GM18867 (cell line): Measurements from ENCODE around the gene MTCH2.

Experiments
- ATAC-seq: cut with Tn5 transposase; IDR thresholded peaks from one replicate; pipeline ENCODE4 v1.9.1; 2021; ENCODE audit warnings: mild to moderate bottlenecking, moderate library complexity; ENCODE audit not compliant: unreplicated experiment

Gene MTCH2

DNA sequence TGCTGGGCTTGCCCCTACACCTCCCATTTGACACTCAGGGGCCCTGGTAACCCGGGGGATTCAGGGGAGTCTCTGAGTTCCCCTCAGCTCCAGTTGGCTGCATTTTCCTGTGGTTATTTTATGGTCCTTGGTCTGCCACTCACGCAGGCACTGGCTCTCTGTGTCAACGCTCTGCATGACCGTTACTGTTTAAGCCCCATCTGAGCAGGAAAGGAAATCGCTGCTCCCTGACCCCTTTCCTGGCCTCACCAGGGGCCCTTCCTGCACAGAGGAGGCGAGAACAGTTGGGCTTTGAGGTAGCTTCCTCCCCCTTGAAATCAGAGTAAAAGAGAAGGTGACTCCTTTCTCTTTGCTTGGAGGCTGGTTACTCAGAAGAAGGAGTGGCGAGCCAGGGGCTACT is 50.6 kb downstream of the MTCH2 start:
- no peak for ATAC-seq

DNA sequence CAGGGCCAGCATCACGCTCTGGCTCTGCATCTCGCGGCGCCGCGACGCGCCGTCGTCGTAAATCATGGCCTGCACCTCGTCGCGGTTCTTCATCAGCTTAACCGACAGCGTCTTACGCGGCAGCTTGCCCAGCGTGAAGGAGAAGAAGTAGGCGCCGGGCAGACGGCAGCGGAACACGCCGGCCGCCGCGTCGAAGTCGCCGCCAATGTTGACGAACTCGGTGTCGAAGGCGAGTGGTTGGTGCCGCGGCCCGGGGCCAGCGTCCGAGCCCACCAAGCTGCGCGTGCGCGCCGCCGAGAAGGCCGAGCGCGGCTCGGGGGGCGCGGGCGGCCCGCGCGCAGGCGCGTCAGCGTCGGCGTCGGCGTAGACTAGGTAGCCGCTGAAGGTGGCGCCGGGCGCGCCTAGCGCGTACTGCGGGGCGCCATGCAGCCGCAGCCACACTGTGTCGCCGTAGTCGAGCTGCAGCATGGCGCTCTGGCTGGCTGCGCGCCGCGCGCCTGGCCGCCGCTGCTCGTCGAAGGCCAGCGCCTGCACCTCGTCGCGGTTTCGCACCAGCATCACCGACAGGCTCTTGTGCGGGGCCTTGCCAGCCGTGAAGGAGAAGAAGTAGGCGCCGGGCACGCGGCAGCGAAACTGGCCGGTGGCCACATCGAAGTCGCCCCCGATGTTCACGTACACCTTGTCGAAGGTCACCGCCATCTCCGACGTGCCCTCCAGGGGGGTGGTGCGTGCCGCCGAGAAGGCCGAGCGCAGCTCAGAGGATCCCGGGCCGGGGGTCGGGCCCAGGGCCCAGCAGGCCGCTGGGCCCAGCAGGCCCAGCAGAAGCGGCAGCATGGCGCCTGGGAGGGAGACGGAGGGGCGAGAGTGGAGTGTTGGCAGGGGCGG is 52.1 kb downstream of the MTCH2 start:
- no peak for ATAC-seq

DNA sequence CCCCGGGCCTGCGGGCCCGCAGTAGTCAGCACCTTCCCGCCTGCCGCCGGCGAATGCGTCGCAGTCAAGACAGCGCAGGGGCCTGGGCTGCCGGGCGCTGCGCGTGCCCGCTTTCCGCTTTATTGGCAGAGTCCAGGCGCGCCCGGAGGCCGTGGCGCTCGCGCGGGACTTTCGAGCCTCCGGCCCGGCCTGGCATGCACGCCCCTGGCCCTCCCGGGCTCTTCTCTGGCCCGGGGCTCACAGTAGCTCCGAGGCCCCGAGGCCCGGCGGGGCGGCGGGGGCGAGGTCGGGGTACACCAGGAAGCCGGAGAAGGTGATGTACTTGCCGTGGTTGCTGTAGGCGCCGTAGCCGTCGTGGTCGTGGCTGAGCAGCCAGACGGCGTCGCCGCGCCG is 52.8 kb downstream of the MTCH2 start:
- no peak for ATAC-seq

DNA sequence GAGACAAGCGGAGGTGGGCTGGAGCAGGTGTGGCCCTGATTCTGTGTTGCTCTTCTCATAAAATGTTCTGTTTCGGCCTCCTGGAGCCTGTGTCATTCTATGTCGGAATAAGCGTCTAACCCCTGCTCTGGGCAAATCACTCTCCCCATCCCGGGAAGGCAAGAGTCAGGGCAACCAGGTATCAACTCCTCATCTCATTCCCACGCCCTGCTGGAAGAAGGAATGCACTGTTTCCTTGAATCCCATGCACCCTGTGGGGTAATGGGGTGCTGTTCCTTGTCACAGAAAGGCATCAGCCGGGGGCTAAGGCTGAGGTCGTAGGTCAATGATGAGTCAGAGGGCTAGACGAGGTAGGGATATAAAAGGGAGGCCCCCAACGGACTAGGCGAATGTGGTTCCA is 53.2 kb downstream of the MTCH2 start:
- ATAC-seq, result no peak

DNA sequence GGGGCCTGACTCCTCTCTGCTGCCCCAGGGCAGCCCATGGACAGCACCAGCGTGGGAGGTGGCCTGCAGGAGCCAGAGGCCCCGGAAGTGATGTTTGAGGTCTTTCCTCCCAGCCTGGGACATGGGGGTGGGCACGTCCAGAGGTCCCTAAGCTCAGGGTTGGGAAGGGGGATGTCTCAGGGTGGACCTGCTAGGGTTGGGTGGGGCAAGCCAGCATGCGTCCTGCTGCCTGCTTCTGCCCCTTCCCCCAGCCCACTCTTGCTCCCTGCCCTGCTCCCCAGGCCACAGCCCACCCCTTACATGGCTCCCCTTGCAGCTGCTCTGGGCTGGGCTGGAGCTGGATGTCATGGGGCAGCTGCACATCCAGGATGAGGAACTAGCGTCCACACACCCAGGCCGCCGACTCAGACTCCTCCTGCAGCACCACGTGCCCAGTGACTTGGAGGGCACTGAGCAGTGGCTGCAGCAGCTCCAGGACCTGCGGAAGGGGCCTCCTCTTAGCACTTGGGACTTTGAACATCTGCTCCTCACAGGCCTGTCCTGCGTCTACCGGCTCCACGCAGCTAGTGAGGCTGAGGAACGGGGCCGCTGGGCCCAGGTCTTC is 54.5 kb downstream of the MTCH2 start:
- ATAC-seq, result no peak

DNA sequence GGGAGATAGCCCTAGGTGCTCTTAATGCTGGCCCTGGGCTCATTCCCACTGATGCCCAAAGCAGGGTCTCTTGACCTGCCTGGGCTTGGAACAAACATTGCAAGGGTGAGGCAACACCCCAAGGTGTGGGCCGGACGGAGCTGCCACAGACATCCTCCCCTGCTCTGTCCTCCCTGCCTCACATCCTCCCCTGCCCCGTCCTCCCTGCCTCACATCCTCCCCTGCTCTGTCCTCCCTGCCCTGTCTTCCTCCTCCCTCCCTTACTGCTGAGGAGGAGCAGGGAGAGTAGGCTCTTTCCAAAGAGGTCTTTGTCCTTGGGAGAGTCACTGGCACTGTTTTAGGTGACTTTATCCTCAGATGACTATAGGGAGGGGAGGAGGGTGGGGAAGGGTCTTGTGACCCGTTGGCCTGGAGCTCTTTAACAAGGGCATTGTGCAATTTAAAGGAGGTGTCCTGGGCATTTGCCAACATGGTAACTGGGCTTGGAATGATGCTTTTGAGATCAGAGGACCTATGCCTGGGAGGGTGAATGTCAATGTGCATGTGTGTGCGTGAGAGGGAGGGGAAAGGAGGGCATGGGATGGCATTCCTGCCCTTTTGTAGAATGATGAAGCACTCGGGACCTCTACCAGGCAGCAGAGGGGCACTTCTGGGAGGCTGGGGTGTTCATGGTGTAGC is 55.2 kb downstream of the MTCH2 start:
- no peak for ATAC-seq

DNA sequence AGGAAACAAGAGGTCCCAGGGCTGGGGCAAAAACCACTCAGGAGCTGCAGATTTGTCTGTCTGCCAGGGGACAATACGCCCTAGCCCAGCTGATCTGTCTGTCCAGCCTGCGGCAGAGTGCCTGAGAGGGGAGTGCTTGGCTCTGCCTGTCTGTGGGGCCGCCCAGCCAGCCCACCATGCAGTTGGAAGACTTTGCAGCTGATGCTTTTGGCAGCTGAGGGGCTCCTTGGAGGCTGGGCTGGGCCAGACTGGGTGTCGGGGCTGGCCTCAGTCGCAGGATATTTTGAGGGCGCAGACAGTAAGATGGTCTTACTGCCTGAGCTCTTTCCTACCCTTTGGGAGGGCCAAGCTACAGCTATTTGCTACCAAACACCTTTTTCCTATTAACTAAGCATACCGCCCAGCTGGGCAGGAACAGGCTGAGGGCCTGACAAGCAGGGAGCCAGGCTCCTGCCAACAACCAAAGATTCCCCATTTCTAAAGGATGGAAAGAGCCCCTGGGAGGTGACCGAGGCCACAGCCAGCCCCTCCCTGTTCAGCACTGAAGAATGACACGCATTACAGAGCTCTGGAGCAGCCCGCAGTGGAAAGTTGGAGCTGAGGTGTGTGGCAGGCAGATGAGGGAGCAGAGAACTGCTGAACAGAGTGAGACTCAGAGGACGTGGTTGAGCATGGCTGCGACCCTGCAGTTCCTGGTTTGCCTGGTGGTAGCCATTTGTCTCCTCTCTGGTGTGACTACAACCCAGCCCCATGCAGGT is 56.1 kb downstream of the MTCH2 start, which contains the start of gene FAM180B:
TSS of gene FAM180B (plus strand) at position 581 of the 758 bp plus-strand sequence. CDS start at position 672, 91 bp downstream.
- no peak for ATAC-seq

DNA sequence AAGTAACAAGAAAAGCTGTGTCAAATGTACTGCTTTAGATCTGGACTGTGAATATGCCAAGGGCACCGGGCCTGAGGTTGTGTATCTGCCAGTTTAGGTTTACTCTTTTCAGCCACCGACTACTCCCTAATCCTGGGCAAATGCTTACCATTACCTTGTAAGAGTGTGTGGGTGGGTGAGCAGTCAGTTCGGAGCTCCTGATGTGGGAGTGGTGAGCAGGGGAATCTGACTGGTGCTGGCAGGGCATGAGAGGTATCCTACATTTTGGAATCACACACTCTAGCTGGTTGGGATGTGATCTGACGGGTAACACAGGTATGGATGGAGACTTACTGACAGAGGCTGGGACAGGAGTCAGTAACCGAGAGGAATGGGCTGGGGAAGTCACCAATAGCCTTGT is 58.5 kb downstream of the MTCH2 start:
- ATAC-seq, result no peak

DNA sequence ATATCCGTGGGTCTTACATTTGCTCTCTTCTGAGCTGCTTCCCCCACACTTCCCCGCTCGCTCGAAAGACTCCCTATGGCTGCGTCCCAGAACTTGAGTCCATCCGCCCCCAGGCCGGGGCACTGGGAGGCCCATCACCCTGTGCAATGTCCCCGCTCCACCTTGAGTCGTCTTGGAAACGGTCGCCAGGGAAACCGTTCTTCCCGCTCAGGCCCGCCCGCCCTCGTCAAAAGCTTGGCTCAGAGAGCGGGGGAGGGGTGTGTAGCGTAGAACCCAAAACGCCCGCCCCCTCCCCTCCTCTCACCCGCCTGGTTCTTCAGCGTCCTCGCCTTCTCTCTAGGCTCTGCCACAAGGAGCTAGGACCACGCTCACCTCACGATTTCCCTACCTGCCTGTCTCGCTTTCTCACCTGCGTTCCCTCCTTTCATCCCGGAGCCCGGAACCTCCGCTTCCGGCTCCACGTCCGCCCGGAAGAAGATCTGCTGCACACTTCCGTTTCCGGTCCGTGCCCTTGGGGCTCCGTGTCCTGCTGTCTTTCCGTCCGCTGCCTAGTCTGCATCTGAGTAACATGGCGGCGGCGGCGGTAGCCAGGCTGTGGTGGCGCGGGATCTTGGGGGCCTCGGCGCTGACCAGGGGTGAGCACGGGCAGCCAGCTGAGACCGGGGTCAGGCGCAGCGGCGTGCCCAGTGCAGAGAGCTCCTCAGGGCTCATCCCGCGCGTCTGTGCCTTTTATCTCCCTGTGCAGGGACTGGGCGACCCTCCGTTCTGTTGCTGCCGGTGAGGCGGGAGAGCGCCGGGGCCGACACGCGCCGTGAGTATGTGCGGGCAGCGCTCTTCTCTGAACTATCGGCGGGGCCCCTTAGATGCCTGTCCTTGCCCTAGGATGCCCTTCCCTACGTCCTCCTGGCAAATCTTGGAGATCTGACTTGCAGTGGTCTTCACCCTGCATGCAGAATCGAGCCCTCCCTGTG is 63.5 kb downstream of the MTCH2 start, which contains the start of the genes KBTBD4 and NDUFS3:
TSS of gene KBTBD4 (minus strand) at position 447 of the 971 bp plus-strand sequence. CDS start at position 428, 19 bp downstream.
TSS of gene NDUFS3 (plus strand) at position 551 of the 971 bp plus-strand sequence. CDS start at position 569, 18 bp downstream.
- peak; percentile 90 for ATAC-seq

DNA sequence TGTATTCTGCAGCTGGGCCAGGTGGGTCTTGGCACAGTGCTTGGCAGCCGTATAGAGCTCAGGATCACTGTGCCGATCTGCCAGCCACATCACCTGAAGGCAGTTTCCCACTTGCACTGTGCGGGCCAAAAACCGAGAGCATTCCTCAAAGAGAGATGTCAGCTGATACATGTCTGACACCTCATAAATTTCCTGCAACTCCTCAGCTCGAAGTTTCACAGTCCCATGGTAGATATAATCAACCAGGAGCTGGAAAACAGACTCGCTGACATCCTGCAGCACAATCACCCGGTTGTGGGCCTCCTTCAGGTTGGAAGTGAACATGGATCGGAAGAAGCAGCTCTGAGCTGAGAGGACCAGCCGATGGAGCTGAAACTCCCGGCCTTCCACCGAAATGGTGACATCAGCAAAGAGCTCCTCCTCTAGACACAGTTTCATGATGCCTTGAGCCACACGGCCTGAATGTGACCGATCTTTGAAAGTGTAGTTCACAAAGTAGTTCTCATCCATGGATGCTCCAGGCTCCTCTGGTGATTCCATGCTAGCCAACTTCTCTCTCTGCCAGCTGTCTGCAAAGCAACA is 64.8 kb downstream of the MTCH2 start:
- ATAC-seq, result no peak

DNA sequence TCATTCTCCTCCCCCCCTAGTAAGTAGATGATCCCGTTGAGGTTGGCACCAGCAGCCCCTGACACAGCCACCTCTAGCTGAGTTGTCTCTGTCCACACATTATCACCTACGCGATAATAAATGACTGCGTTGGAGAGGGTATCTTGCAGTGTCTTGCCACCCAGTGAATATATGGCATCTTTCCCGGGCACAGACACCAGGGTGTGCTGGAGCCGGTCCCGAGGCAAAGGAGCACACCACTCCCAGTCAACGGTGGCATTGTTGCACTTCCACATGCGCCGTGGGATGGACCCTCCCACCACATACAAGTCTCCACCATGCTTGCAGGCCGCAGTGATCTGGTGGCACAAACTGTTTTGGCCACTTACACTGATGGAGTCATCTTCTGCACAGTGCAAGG is 69.0 kb downstream of the MTCH2 start:
- ATAC-seq, result no peak

DNA sequence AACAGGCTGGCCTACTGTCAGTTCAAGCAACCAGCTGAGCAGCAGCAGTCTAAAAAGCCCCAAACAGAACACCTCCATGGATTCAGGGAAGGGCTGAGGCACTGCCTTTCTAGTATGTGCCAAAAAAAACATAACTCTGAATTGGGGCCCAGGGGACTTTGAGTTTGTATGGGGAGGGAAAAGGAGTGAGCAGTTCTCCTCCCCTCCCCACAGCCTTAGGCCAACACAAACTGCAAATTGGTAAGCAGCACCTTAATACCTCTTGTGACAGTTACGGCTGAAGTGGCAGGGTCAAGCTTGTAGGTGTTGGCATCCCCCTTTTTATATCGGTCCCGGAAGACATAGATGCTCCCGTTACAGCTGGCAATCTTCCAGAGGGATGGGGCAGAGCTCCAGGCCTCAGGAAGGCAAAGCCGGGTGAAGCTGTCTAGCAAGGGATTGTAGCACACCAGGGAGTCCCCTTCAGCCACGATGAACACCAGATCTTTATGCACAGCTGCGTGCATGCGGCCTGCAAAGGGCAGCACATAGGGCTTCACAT is 69.6 kb downstream of the MTCH2 start:
- ATAC-seq, result no peak

DNA sequence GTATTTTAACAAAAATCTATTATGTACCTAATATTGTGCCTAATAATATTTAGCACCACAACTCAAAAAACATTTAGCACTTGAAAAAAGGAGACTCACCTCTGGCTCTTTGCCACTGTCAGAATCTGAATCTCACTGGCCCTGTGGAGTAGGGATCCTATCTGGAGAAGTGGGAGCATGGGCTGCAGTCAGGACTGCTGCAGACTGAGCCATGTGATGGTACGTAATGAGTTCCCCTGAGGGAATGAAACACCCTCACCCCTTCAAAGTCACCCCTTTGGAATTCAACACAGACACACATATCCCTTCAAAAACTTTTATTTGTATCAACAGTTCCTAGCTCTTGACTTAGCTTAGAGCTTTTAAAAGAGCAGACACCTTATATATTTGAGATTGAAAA is 70.5 kb downstream of the MTCH2 start:
- ATAC-seq, result no peak

DNA sequence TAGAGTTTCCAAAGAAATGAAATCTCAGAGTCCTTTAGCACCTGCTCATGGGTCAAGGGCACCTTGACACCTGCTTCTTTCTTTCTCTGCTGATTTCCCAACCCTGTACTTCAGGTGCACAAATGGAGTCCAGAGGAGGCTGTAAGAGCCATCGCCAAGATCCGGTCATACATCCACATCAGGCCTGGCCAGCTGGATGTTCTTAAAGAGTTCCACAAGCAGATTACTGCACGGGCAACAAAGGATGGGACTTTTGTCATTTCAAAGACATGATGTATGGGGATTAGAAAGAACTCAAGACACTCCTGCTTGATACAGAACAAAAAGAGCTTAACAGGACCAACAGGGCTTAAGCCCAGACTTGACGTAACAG is 71.0 kb downstream of the MTCH2 start:
- no peak for ATAC-seq

DNA sequence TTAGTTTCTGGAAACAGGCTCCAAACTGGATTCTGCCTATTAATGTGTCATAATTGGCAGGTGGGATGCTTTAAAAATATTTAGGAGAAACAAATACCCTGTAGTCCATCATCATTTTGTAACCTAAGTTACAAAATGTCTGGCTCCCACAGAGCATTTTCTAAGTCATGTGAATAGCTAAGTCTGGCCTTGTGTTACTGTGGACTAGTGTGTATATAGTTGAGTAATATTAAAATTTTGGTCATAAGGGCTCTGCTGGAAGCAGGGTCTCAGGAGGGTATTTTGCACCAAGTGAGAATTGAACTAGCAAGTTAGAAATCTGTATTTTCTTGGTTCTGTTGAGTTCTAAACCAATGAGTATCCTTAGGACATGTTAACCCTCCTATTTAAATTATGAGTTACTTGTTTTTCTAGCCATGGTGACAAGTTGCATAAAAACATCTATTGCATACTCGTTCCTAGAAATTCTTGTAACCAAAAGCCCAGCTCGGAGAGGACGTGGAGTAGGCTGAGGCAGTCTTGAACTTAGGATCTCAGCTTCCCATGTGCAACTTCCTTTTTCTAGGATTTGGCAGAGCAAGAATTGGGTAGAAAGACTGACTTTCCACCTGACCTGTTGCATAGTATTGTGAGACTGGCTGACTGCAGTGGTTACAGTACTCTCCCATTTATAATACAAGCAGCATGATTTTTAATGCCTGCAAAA is 71.6 kb downstream of the MTCH2 start:
- no peak for ATAC-seq

DNA sequence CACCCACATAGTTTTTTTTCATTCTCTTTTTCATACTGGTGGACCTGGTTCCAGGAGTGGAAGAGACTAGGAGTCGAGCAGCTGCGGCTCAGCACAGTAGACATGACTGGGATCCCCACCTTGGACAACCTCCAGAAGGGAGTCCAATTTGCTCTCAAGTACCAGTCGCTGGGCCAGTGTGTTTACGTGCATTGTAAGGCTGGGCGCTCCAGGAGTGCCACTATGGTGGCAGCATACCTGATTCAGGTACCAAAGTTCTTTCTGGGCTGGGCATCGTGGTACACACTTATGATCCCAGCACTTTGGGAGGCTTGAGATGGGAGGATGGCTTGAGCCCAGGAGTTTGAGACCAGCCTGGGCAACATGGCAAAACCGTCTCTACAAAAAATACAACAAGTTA is 72.7 kb downstream of the MTCH2 start:
- no peak for ATAC-seq
